ENCODE results near the gene LRRC8A.

Gene LRRC8A

GRCh38 chr9:128901379-128901778 is 19.4 kb downstream of the LRRC8A start:
- Histone ChIP-seq H3K27me3 (ENCODE audit: control insufficient read depth in 2 of 2, insufficient read depth in 2 of 2, low read length in 2 of 2) (no peaks in the 10 kb centered on the region), H3K9ac (ENCODE audit: low read depth in 1 of 2, low read length in 2 of 2) (no peak overlapping the region), H3K36me3 (ENCODE audit: control insufficient read depth in 2 of 2, insufficient read depth in 2 of 2, low read length in 2 of 2) (peaks cover 0 to 3% of the 10 kb centered on the region in 2 donors), H3K9me3 (ENCODE audit: control insufficient read depth in 2 of 2, low read length in 2 of 2) (no peaks in the 10 kb centered on the region), H3K27ac (ENCODE audit: low read depth in 2 of 2, low read length in 2 of 2) (peak overlapping the region in 1 of 2 donors; percentile 87), H3K4me3 (ENCODE audit: low read length in 2 of 2) (no peak overlapping the region), H3K4me1 (ENCODE audit: control insufficient read depth in 2 of 2, insufficient read depth in 2 of 2, low read length in 2 of 2) (peaks cover 22 to 29% of the 10 kb centered on the region in 2 donors)

GRCh38 chr9:128901822-128902221 is 19.9 kb downstream of the LRRC8A start:
- Histone ChIP-seq H3K36me3 (ENCODE audit: control insufficient read depth in 2 of 2, insufficient read depth in 2 of 2, low read length in 2 of 2) (peaks cover 0 to 3% of the 10 kb centered on the region in 2 donors), H3K4me3 (ENCODE audit: low read length in 2 of 2) (peak overlapping the region in 1 of 2 donors; percentile 3), H3K4me1 (ENCODE audit: control insufficient read depth in 2 of 2, insufficient read depth in 2 of 2, low read length in 2 of 2) (peaks cover 22 to 29% of the 10 kb centered on the region in 2 donors), H3K27me3 (ENCODE audit: control insufficient read depth in 2 of 2, insufficient read depth in 2 of 2, low read length in 2 of 2) (no peaks in the 10 kb centered on the region), H3K9ac (ENCODE audit: low read depth in 1 of 2, low read length in 2 of 2) (peak overlapping the region; percentile 15 to 60), H3K9me3 (ENCODE audit: control insufficient read depth in 2 of 2, low read length in 2 of 2) (no peaks in the 10 kb centered on the region), H3K27ac (ENCODE audit: low read depth in 2 of 2, low read length in 2 of 2) (peak overlapping the region; percentile 87 to 94)

GRCh38 chr9:128902351-128903078 is 20.6 kb downstream of the LRRC8A start:
- H3K9me3 ChIP-seq (ENCODE audit: control insufficient read depth in 2 of 2, low read length in 2 of 2) = no peaks in the 10 kb centered on the region
- peaks cover 22 to 29% of the 10 kb centered on the region in 2 donors for H3K4me1 ChIP-seq (ENCODE audit: control insufficient read depth in 2 of 2, insufficient read depth in 2 of 2, low read length in 2 of 2)
- peak overlapping the region; percentile 87 to 94 for H3K27ac ChIP-seq (ENCODE audit: low read depth in 2 of 2, low read length in 2 of 2)
- H3K36me3 ChIP-seq (ENCODE audit: control insufficient read depth in 2 of 2, insufficient read depth in 2 of 2, low read length in 2 of 2) = peaks cover 4% of the 10 kb centered on the region in 2 donors
- peak overlapping the region; percentile 41 to 78 for H3K9ac ChIP-seq (ENCODE audit: low read depth in 1 of 2, low read length in 2 of 2)
- H3K4me3 ChIP-seq (ENCODE audit: low read length in 2 of 2) = peak overlapping the region in 1 of 2 donors; percentile 20
- H3K27me3 ChIP-seq (ENCODE audit: control insufficient read depth in 2 of 2, insufficient read depth in 2 of 2, low read length in 2 of 2) = no peaks in the 10 kb centered on the region

GRCh38 chr9:128903079-128903461 is 21.1 kb downstream of the LRRC8A start:
- Histone ChIP-seq H3K9ac (ENCODE audit: low read depth in 1 of 2, low read length in 2 of 2) (peak overlapping the region in 1 of 2 donors; percentile 78), H3K9me3 (ENCODE audit: control insufficient read depth in 2 of 2, low read length in 2 of 2) (no peaks in the 10 kb centered on the region), H3K27me3 (ENCODE audit: control insufficient read depth in 2 of 2, insufficient read depth in 2 of 2, low read length in 2 of 2) (no peaks in the 10 kb centered on the region), H3K4me3 (ENCODE audit: low read length in 2 of 2) (no peak overlapping the region), H3K4me1 (ENCODE audit: control insufficient read depth in 2 of 2, insufficient read depth in 2 of 2, low read length in 2 of 2) (peaks cover 22 to 29% of the 10 kb centered on the region in 2 donors), H3K36me3 (ENCODE audit: control insufficient read depth in 2 of 2, insufficient read depth in 2 of 2, low read length in 2 of 2) (peaks cover 9% of the 10 kb centered on the region in 2 donors), H3K27ac (ENCODE audit: low read depth in 2 of 2, low read length in 2 of 2) (peak overlapping the region; percentile 87 to 94)

GRCh38 chr9:128903871-128904620 is 22.1 kb downstream of the LRRC8A start:
- Histone ChIP-seq H3K4me3 (ENCODE audit: low read length in 2 of 2) (no peak overlapping the region), H3K27me3 (ENCODE audit: control insufficient read depth in 2 of 2, insufficient read depth in 2 of 2, low read length in 2 of 2) (no peaks in the 10 kb centered on the region), H3K4me1 (ENCODE audit: control insufficient read depth in 2 of 2, insufficient read depth in 2 of 2, low read length in 2 of 2) (peaks cover 22% of the 10 kb centered on the region in 2 donors), H3K36me3 (ENCODE audit: control insufficient read depth in 2 of 2, insufficient read depth in 2 of 2, low read length in 2 of 2) (peaks cover 19% of the 10 kb centered on the region in 2 donors), H3K9ac (ENCODE audit: low read depth in 1 of 2, low read length in 2 of 2) (no peak overlapping the region), H3K27ac (ENCODE audit: low read depth in 2 of 2, low read length in 2 of 2) (no peak overlapping the region), H3K9me3 (ENCODE audit: control insufficient read depth in 2 of 2, low read length in 2 of 2) (no peaks in the 10 kb centered on the region)

- Histone ChIP-seq H3K27ac (ENCODE audit: low read depth in 2 of 2, low read length in 2 of 2) (no peak overlapping the region), H3K36me3 (ENCODE audit: control insufficient read depth in 2 of 2, insufficient read depth in 2 of 2, low read length in 2 of 2) (peaks cover 27 to 29% of the 10 kb centered on the region in 2 donors), H3K4me1 (ENCODE audit: control insufficient read depth in 2 of 2, insufficient read depth in 2 of 2, low read length in 2 of 2) (peaks cover 14 to 15% of the 10 kb centered on the region in 2 donors), H3K4me3 (ENCODE audit: low read length in 2 of 2) (no peak overlapping the region), H3K9me3 (ENCODE audit: control insufficient read depth in 2 of 2, low read length in 2 of 2) (no peaks in the 10 kb centered on the region), H3K9ac (ENCODE audit: low read depth in 1 of 2, low read length in 2 of 2) (no peak overlapping the region), H3K27me3 (ENCODE audit: control insufficient read depth in 2 of 2, insufficient read depth in 2 of 2, low read length in 2 of 2) (no peaks in the 10 kb centered on the region)
Observed at GRCh38 chr9:128905964-128906363, 24.0 kb downstream of the LRRC8A start.

GRCh38 chr9:128906741-128907140 is 24.8 kb downstream of the LRRC8A start:
- H3K4me3 ChIP-seq (ENCODE audit: low read length in 2 of 2) = no peak overlapping the region
- H3K9ac ChIP-seq (ENCODE audit: low read depth in 1 of 2, low read length in 2 of 2) = no peak overlapping the region
- no peaks in the 10 kb centered on the region for H3K27me3 ChIP-seq (ENCODE audit: control insufficient read depth in 2 of 2, insufficient read depth in 2 of 2, low read length in 2 of 2)
- H3K4me1 ChIP-seq (ENCODE audit: control insufficient read depth in 2 of 2, insufficient read depth in 2 of 2, low read length in 2 of 2) = peaks cover 14 to 15% of the 10 kb centered on the region in 2 donors
- no peak overlapping the region for H3K27ac ChIP-seq (ENCODE audit: low read depth in 2 of 2, low read length in 2 of 2)
- peaks cover 27 to 29% of the 10 kb centered on the region in 2 donors for H3K36me3 ChIP-seq (ENCODE audit: control insufficient read depth in 2 of 2, insufficient read depth in 2 of 2, low read length in 2 of 2)
- H3K9me3 ChIP-seq (ENCODE audit: control insufficient read depth in 2 of 2, low read length in 2 of 2) = no peaks in the 10 kb centered on the region

GRCh38 chr9:128908372-128908771 is 26.4 kb downstream of the LRRC8A start:
- H3K27ac ChIP-seq (ENCODE audit: low read depth in 2 of 2, low read length in 2 of 2) = no peak overlapping the region
- peaks cover 0 to 9% of the 10 kb centered on the region in 2 donors for H3K4me1 ChIP-seq (ENCODE audit: control insufficient read depth in 2 of 2, insufficient read depth in 2 of 2, low read length in 2 of 2)
- peaks cover 29% of the 10 kb centered on the region in 2 donors for H3K36me3 ChIP-seq (ENCODE audit: control insufficient read depth in 2 of 2, insufficient read depth in 2 of 2, low read length in 2 of 2)
- no peak overlapping the region for H3K9ac ChIP-seq (ENCODE audit: low read depth in 1 of 2, low read length in 2 of 2)
- no peaks in the 10 kb centered on the region for H3K27me3 ChIP-seq (ENCODE audit: control insufficient read depth in 2 of 2, insufficient read depth in 2 of 2, low read length in 2 of 2)
- H3K9me3 ChIP-seq (ENCODE audit: control insufficient read depth in 2 of 2, low read length in 2 of 2) = no peaks in the 10 kb centered on the region
- H3K4me3 ChIP-seq (ENCODE audit: low read length in 2 of 2) = no peak overlapping the region

- H3K9me3 ChIP-seq (ENCODE audit: control insufficient read depth in 2 of 2, low read length in 2 of 2) = no peaks in the 10 kb centered on the region
- H3K4me3 ChIP-seq (ENCODE audit: low read length in 2 of 2) = no peak overlapping the region
- no peak overlapping the region for H3K27ac ChIP-seq (ENCODE audit: low read depth in 2 of 2, low read length in 2 of 2)
- peaks cover 0 to 9% of the 10 kb centered on the region in 2 donors for H3K4me1 ChIP-seq (ENCODE audit: control insufficient read depth in 2 of 2, insufficient read depth in 2 of 2, low read length in 2 of 2)
- H3K36me3 ChIP-seq (ENCODE audit: control insufficient read depth in 2 of 2, insufficient read depth in 2 of 2, low read length in 2 of 2) = peaks cover 29 to 30% of the 10 kb centered on the region in 2 donors
- no peak overlapping the region for H3K9ac ChIP-seq (ENCODE audit: low read depth in 1 of 2, low read length in 2 of 2)
- H3K27me3 ChIP-seq (ENCODE audit: control insufficient read depth in 2 of 2, insufficient read depth in 2 of 2, low read length in 2 of 2) = no peaks in the 10 kb centered on the region
Observed at GRCh38 chr9:128909859-128910258, 27.9 kb downstream of the LRRC8A start.

- peaks cover 32% of the 10 kb centered on the region in 2 donors for H3K36me3 ChIP-seq (ENCODE audit: control insufficient read depth in 2 of 2, insufficient read depth in 2 of 2, low read length in 2 of 2)
- H3K4me1 ChIP-seq (ENCODE audit: control insufficient read depth in 2 of 2, insufficient read depth in 2 of 2, low read length in 2 of 2) = peaks cover 0 to 9% of the 10 kb centered on the region in 2 donors
- H3K27me3 ChIP-seq (ENCODE audit: control insufficient read depth in 2 of 2, insufficient read depth in 2 of 2, low read length in 2 of 2) = no peaks in the 10 kb centered on the region
- H3K9ac ChIP-seq (ENCODE audit: low read depth in 1 of 2, low read length in 2 of 2) = peak overlapping the region in 1 of 2 donors; percentile 5
- H3K9me3 ChIP-seq (ENCODE audit: control insufficient read depth in 2 of 2, low read length in 2 of 2) = no peaks in the 10 kb centered on the region
- H3K27ac ChIP-seq (ENCODE audit: low read depth in 2 of 2, low read length in 2 of 2) = peak overlapping the region; percentile 34 to 43
- H3K4me3 ChIP-seq (ENCODE audit: low read length in 2 of 2) = no peak overlapping the region
Observed at GRCh38 chr9:128910906-128911305, 29.0 kb downstream of the LRRC8A start.
